ENCODE results near the gene LARP1.

Gene LARP1

GRCh38 chr5:154783774-154784460 lies 28.7 kb downstream of the LARP1 start:
- no peak overlapping the region for H3K4me3 ChIP-seq (ENCODE audit: low read depth, low read length)
- TF ChIP-seq CTCF (IDR thresholded peaks at IDR 0.05; ENCODE audit: low read depth, low read length): no peak

GRCh38 chr5:154784856-154785255 lies 29.7 kb downstream of the LARP1 start:
- TF ChIP-seq CTCF (IDR thresholded peaks at IDR 0.05; ENCODE audit: low read depth, low read length): no peak
- no peak overlapping the region for H3K4me3 ChIP-seq (ENCODE audit: low read depth, low read length)

- no peak for TF ChIP-seq CTCF (IDR thresholded peaks at IDR 0.05; ENCODE audit: low read depth, low read length)
- no peak overlapping the region for H3K4me3 ChIP-seq (ENCODE audit: low read depth, low read length)
Observed at GRCh38 chr5:154786414-154786813, 31.2 kb downstream of the LARP1 start.

- TF ChIP-seq CTCF (IDR thresholded peaks at IDR 0.05; ENCODE audit: low read depth, low read length): no peak
- no peak overlapping the region for H3K4me3 ChIP-seq (ENCODE audit: low read depth, low read length)
Observed at GRCh38 chr5:154788212-154788611, 33.0 kb downstream of the LARP1 start.

- no peak for TF ChIP-seq CTCF (IDR thresholded peaks at IDR 0.05; ENCODE audit: low read depth, low read length)
Observed at GRCh38 chr5:154791535-154791934, 36.4 kb downstream of the LARP1 start.

GRCh38 chr5:154793599-154794524 lies 38.7 kb downstream of the LARP1 start:
- no peak for TF ChIP-seq CTCF (IDR thresholded peaks at IDR 0.05; ENCODE audit: low read depth, low read length)
- no peak overlapping the region for H3K4me3 ChIP-seq (ENCODE audit: low read depth, low read length)

More at GRCh38 chr5:154791535-154791934, 36.4 kb downstream of the LARP1 start:
- no peak overlapping the region for H3K4me3 ChIP-seq (ENCODE audit: low read depth, low read length)
